ENCODE results near the gene BARD1. TPM values are rescaled to one million over a fixed set of nuclear protein-coding genes. Genes with fewer than 3 reads are reported as not detected.
A peak's percentile ranks its signal among the peaks of the same experiment; 100 is the strongest.
"Not testable (repeated sequence)": the region's sequence is repeated elsewhere in the genome, so short reads cannot be mapped to it uniquely, and the experiment has no call there.

BARD1 gene
- total RNA-seq, 1 donor = 33.1 TPM

DNA sequence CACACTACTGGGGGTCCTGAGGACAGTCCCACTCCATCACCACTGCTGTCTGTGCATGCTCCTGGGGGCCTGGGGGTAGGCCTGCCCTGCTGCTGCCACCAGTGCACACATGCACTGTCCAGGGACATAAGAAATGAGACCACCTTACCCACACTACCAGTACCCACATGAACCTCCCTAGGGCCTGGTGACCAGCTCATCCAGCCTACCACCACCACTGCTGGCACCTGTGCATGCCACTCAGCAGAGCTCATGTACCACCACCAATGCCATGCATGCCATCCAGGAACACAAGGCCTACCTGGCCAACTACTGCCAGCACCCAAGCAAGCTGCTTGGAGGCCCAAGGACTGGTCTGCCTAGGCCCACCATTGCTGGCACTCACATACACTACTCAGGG, 112.8 kb downstream of the BARD1 start:
- DNase-seq (ENCODE audit: low read depth) = no peak
- TF ChIP-seq, protein P1, sequence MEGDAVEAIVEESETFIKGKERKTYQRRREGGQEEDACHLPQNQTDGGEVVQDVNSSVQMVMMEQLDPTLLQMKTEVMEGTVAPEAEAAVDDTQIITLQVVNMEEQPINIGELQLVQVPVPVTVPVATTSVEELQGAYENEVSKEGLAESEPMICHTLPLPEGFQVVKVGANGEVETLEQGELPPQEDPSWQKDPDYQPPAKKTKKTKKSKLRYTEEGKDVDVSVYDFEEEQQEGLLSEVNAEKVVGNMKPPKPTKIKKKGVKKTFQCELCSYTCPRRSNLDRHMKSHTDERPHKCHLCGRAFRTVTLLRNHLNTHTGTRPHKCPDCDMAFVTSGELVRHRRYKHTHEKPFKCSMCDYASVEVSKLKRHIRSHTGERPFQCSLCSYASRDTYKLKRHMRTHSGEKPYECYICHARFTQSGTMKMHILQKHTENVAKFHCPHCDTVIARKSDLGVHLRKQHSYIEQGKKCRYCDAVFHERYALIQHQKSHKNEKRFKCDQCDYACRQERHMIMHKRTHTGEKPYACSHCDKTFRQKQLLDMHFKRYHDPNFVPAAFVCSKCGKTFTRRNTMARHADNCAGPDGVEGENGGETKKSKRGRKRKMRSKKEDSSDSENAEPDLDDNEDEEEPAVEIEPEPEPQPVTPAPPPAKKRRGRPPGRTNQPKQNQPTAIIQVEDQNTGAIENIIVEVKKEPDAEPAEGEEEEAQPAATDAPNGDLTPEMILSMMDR (IDR thresholded peaks at IDR 0.05; ENCODE audit: insufficient read depth, low read length) = no peak
- H3K4me3 ChIP-seq (ENCODE audit: low read depth, low read length) = no peak overlapping the region

DNA sequence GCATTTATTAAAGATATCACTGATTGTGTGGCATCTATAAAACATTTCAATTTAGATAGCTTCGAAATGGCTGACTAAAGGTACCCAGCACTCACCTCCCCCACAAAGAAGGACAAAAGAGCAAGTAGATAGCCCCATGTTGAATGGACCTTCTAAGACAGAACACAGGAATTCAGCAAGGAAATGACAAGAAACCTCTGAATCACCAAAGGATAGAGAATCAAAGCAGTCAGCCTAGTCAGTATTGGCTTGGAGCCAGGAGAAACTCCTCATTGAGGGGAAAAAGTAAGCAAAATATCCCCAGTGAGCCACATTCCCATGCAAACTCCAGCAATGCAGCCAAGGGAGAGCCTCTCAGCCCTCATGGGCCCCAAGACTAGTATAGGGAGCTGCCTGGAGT, 113.7 kb downstream of the BARD1 start:
- no peak overlapping the region for H3K4me3 ChIP-seq (ENCODE audit: low read depth, low read length)
- TF ChIP-seq, protein P1 (IDR thresholded peaks at IDR 0.05; ENCODE audit: insufficient read depth, low read length) = no peak
- peak; percentile 3 for DNase-seq (ENCODE audit: low read depth)

DNA sequence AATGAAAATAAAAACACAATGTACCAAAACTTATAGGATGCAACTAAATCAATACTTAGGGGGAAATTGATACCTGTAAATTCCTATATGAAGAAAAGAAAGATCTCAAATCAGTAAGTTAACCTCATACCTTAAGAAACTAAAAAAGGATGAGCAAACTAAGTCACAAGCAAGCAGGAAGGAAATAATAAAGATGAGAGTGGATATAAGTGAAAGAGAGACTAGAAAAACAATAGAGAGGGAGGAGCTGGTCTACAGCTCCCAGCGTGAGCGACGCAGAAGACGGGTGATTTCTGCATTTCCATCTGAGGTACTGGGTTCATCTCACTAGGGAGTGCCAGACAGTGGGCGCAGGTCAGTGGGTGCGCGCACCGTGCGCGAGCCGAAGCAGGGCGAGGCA, 125.9 kb downstream of the BARD1 start:
- DNase-seq (ENCODE audit: low read depth) = not testable (repeated sequence)
- peak overlapping the region; percentile 46 for H3K4me3 ChIP-seq (ENCODE audit: low read depth, low read length)

DNA sequence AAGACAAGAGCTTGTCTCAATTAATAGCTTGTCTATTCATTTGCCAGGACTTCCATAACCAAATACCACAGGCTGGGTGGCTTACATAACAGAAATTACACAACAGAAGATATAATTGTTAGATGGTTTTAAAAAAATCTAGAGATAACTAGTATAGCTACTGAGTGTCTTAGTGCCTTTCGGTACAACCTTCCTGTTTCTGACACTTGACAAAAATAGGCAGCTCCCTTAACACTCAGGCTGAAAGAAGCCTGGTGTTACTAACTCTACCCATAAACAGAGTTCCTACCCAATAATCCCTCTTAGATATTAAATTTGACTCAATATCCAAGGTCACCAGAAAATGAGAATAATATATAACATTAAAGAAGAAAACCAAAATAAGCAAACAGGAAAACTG, 129.7 kb downstream of the BARD1 start:
- TF ChIP-seq, protein P1 (IDR thresholded peaks at IDR 0.05; ENCODE audit: insufficient read depth, low read length) = no peak
- no peak for DNase-seq (ENCODE audit: low read depth)

DNA sequence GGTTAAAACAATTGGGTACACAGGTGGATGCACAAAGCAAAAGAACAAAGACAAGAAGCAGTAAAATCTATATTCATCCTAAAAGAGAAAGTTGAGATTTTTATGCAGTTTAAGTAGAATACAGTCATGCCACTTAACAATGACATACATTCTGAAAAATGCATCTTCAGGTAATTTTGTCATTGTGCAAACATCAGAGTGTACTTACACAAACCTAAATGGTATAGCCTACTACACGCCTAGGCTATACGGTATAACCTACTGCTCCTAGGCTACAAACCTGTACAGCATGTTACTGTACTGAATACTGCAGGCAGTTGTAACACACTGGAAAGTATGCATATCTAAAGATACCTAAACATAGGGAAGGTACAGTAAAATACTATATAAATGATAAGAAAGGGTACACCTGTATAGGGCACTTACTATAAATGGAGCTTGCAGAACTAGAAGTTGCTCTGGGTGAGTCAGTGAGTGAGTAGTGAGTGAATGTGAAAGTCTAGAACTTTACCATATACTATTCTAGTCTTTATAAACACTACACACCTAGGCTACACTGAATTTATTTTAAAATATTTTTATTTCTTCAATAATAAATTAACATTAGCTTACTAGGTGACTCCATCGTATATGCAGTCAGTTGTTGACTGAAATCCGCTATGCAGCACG, 132.9 kb downstream of the BARD1 start:
- DNase-seq (ENCODE audit: low read depth) = no peak
- H3K4me3 ChIP-seq (ENCODE audit: low read depth, low read length) = no peak overlapping the region
- TF ChIP-seq, protein P1 (IDR thresholded peaks at IDR 0.05; ENCODE audit: insufficient read depth, low read length) = no peak

More for the DNA sequence above, 129.7 kb downstream of the BARD1 start:
- H3K4me3 ChIP-seq (ENCODE audit: low read depth, low read length) = no peak overlapping the region

Small RNAs within 50 kb of the gene (small RNA-seq; reads per million reads assigned to genes)
- 5.6 reads per million, percentile 90 among the genes with 10 or more reads in this experiment for gene SNORA70I
